Transverse colon (tissue), 4 donors: ENCODE results near the gene SPDL1. TPM values are rescaled to one million over a fixed set of nuclear protein-coding genes. Genes with fewer than 3 reads are reported as not detected.

Experiments
- DNase-seq: peaks from one replicate; pipeline ENCODE4 v3.0.0-alpha.2; 2019
- H3K27ac ChIP-seq, 4 donors: fragments of 200-600 bp; sonication (generic); 2 replicates each; pipeline ENCODE4 v1.5.1; 2016 to 2018; ENCODE audit warnings: inconsistent platforms in 4 of 4
- H3K27me3 ChIP-seq: fragments of 200-600 bp; sonication (generic); 2 replicates; pipeline ENCODE4 v1.5.1; 2017; ENCODE audit warnings: inconsistent platforms
- H3K36me3 ChIP-seq, 4 donors: fragments of 200-600 bp; sonication (generic); 2 replicates each; pipeline ENCODE4 v1.5.1; 2017 to 2019; ENCODE audit warnings: inconsistent platforms in 4 of 4
- H3K4me1 ChIP-seq, 4 donors: fragments of 200-600 bp; sonication (generic); 2 replicates each; pipeline ENCODE4 v1.5.1; 2017 to 2020; ENCODE audit warnings: inconsistent platforms in 4 of 4
- H3K4me3 ChIP-seq, 4 donors: fragments of 200-600 bp; sonication (generic); 1 replicate in 1 of 4; 2 replicates in 3 of 4; pipeline versions ENCODE4 v1.5.1 to v1.6.1; 2017 to 2019; ENCODE audit warnings: inconsistent platforms in 4 of 4
- H3K9me3 ChIP-seq, 2 donors: fragments of 200-600 bp; sonication (generic); 2 replicates each; pipeline ENCODE4 v1.5.1; 2017 to 2019; ENCODE audit warnings: inconsistent platforms in 2 of 2
- CTCF ChIP-seq, 5 experiments: fragments of 200-600 bp in 3 of 5; fragments of 450-650 bp in 2 of 5; sonication (generic) in 3 of 5; IDR thresholded peaks; 1 replicate in 2 of 5; 2 replicates in 3 of 5; pipeline ENCODE4 v1.5.1; 2016 to 2017; ENCODE audit warnings: antibody characterized with exemption in 5 of 5, inconsistent platforms in 3 of 5, mild to moderate bottlenecking in 2 of 5, moderate library complexity in 1 of 5
- EP300 ChIP-seq: sonication (generic); formaldehyde crosslinking; IDR thresholded peaks from one replicate; pipeline ENCODE4 v1.6.1; 2017; ENCODE audit warnings: antibody characterized with exemption, low read depth
- POLR2A ChIP-seq: fragments of 450-650 bp; IDR thresholded peaks from one replicate; pipeline ENCODE4 v1.6.1; 2016; ENCODE audit warnings: antibody characterized with exemption, mild to moderate bottlenecking, moderate library complexity
- POLR2AphosphoS5 ChIP-seq, 3 donors: sonication (generic); formaldehyde crosslinking; IDR thresholded peaks; one replicate each; pipeline ENCODE4 v1.6.1; 2016; ENCODE audit warnings: antibody characterized with exemption in 3 of 3
- WGBS, 2 donors: methylation state at CpG; one replicate each; pipeline ENCODE4 v1.1.5; 2018; ENCODE audit warnings: low coverage in 1 of 2; 5-methylcytosine and 5-hydroxymethylcytosine counted together
- in situ Hi-C, 4 donors: fragments of 200-750 bp; cut with MboI; loops; one replicate each; pipeline versions ENCODE4 v1.15.0 to v1.15.1; 2017; ENCODE audit warnings: low sequenced_read_pairs in 3 of 4, low pct_ligation_motif_present in 1 of 4, low pct_unique_long_range_greater_than_20kb in 1 of 4
- intact Hi-C: fragments of 100-400 bp; cut with DNase I; formaldehyde crosslinking; loops from one replicate; pipeline ENCODE4 v1.15.1; 2023; ENCODE audit warnings: low total_unique reads
- total RNA-seq, 4 donors: library from RNA; depleted of rRNA; stranded (reverse); fragments of >200 nt; gene quantifications; one replicate each; pipeline ENCODE4 v1.1.0, GENCODE V29; 2016

Gene SPDL1
- 10 to 100 TPM in 1 of 4 donors, 1 to 10 TPM in 3; 1.5 to 23.7 (median 8.8) TPM for total RNA-seq

GRCh38 chr5:169583424-169584220, at the start of gene SPDL1:
Gene SPDL1, plus strand, starts transcription at chr5:169583773. Its CDS starts 4,644 bp downstream, at chr5:169588417.
- H3K27me3 ChIP-seq = no peaks in the 10 kb centered on the region
- in situ Hi-C loops = loop anchor here in 2 of 4 donors (10.0 to 25.0 kb wide), 2 partner anchors 896 to 909 kb away; no protein-coding TSS in a partner anchor
- peak within 1 kb of the TSS; percentile 61 to 92 (median 80) for H3K4me3 ChIP-seq
- peaks cover 6 to 15% (median 9%) of the 10 kb centered on the region in 4 donors for H3K4me1 ChIP-seq
- DNase-seq = peak; percentile 97
- 0 to 1% methylated on average over 29 to 53 of the region's 53 CpGs for WGBS, 2 donors
- peak within 1 kb of the TSS; percentile 82 to 85 (median 82) for H3K27ac ChIP-seq
- intact Hi-C loops = loop anchor here (2.0 kb wide), 1 partner anchor 905 kb away; no protein-coding TSS in a partner anchor
- H3K36me3 ChIP-seq = no peaks in the 10 kb centered on the region
- no peaks in the 10 kb centered on the region for H3K9me3 ChIP-seq
- TF ChIP-seq POLR2AphosphoS5 (IDR thresholded peaks at IDR 0.05) (peak in 2 of 3 donors; percentile 55 to 63), POLR2A (peak; percentile 48), EP300 (no peak)

DNA sequence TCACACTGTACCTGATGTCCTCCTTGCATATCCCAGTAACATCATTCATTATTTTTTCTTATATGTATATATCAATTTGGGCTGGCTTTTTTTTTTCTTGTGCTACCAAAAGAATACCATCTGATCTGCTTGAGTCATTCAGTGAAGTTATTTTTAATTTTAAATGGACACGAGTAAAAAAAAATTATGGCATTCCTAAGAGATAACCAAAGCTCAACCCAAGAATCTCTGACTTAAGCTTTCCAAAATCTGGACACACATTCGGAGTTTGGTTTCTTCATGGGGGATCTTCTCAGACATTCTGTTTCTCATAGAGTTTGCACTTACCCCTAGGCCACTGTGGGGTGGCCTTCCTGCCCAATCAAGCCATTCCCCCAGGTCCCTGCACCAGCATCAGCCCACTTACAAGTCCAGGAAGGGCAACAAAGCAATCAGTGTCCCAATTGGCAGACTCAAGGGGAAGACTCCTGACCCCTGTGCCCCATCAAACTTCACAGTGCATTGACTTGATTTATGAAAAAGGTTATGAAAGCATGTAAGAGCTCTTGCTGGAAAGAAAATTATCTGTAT, 49.2 kb upstream of the SPDL1 start:
- Histone ChIP-seq H3K27me3 (no peaks in the 10 kb centered on the region), H3K36me3 (no peaks in the 10 kb centered on the region), H3K4me3 (no peak overlapping the region), H3K9me3 (no peaks in the 10 kb centered on the region), H3K4me1 (no peaks in the 10 kb centered on the region), H3K27ac (peak overlapping the region in 1 of 4 donors; percentile 5)
- in situ Hi-C loops (no loop called here), intact Hi-C loops (no loop called here)
- WGBS, 2 donors = 62 to 78% methylated on average over 2 of the region's 2 CpGs
- TF ChIP-seq EP300 (no peak), CTCF (IDR thresholded peaks at IDR 0.05) (no peak), POLR2A (no peak), POLR2AphosphoS5 (IDR thresholded peaks at IDR 0.05) (no peak)
- DNase-seq = no peak

GRCh38 chr5:169534939-169535338, 48.6 kb upstream of the SPDL1 start:
- Histone ChIP-seq H3K9me3 (no peaks in the 10 kb centered on the region), H3K36me3 (no peaks in the 10 kb centered on the region), H3K4me1 (no peaks in the 10 kb centered on the region), H3K4me3 (no peak overlapping the region), H3K27me3 (no peaks in the 10 kb centered on the region), H3K27ac (peak overlapping the region in 1 of 4 donors; percentile 5)
- intact Hi-C loops (no loop called here), in situ Hi-C loops (no loop called here)
- DNase-seq = no peak
- no peak for TF ChIP-seq CTCF (IDR thresholded peaks at IDR 0.05)
- no peak for TF ChIP-seq POLR2A
- no peak for TF ChIP-seq EP300
- no peak for TF ChIP-seq POLR2AphosphoS5 (IDR thresholded peaks at IDR 0.05)

- in situ Hi-C loops = no loop called here
- WGBS, 2 donors = 50% methylated on average over 1 of the region's 1 CpG; no CpG with 5 or more reads in 1 of the 2 donors
- no peak overlapping the region for H3K27ac ChIP-seq
- no peak for DNase-seq
- no peaks in the 10 kb centered on the region for H3K4me1 ChIP-seq
- TF ChIP-seq CTCF (IDR thresholded peaks at IDR 0.05) (no peak), EP300 (no peak), POLR2A (no peak), POLR2AphosphoS5 (IDR thresholded peaks at IDR 0.05) (no peak)
- peaks cover 0 to 5% of the 10 kb centered on the region in 2 donors for H3K9me3 ChIP-seq
- intact Hi-C loops = no loop called here
- no peaks in the 10 kb centered on the region for H3K36me3 ChIP-seq
- H3K27me3 ChIP-seq = no peaks in the 10 kb centered on the region
- H3K4me3 ChIP-seq = no peak overlapping the region
Measured at GRCh38 chr5:169538944-169539343, 44.6 kb upstream of the SPDL1 start.
